GM18519 (cell line): ENCODE results near the gene NPPA.
"Not testable (repeated sequence)": the region's sequence is repeated elsewhere in the genome, so short reads cannot be mapped to it uniquely, and the experiment has no call there.

ENCODE experiments used
- ATAC-seq: cut with Tn5 transposase; IDR thresholded peaks from one replicate; pipeline ENCODE4 v1.9.1; 2021; ENCODE audit warnings: mild to moderate bottlenecking, moderate library complexity; ENCODE audit not compliant: unreplicated experiment, low FRiP score

The NPPA gene

DNA sequence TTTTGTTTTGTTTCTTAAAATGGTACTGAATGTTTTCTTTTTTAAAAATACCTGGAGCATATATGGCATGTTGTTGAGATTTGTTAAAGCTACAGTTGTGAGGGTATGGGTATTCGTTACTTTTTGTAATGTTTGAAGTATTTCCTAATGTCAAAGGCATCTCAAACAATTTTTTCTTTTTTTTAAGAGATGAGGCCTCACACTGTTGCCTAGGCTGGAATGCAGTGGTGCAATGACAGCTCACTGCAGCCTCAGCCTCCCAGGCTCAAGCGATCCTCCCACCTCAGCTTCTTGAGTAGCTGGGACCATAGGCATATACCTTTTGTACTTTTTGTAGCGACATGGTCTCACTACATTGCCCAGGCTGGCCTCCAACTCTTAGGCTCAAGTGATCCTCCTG is 25.5 kb downstream of the NPPA start:
- ATAC-seq: no peak

DNA sequence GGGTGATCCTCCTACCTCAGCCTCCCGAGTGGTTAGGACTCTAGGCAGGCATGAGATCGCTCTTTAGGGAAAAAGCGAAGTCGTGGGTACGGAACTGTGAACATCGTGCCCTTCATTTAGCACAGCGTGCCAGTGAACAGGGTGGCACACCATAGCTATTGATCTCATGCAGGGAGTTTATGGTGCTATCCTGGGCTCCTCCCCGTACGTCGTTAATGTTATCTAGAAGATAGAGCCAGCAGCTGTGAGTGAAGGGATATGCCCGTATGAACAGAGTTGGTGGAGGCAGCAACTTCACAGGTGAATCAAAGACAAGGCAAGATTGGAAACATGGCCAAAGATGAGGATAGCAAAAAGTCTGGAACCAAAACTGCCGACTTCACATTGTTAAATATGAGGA is 30.4 kb downstream of the NPPA start:
- ATAC-seq: no peak

DNA sequence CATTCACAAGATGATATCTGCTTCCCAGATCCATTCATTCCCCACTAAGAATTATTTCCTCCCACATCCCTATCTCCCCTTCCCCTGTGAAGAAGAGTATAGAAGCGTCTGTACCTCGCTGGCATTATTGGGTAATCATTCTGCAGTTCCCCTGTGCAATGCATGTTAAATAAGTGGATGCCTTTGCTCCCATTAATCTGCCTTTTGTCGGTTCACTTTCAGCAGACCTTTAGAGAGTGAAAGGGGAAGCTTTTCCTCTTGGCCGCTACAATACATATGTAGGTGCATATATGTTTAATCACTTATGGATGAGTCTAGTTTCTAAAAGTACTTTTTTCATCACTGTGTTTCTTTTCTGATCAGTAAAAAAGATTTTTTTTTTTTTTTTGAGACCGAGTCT is 34.6 kb downstream of the NPPA start:
- no peak for ATAC-seq

DNA sequence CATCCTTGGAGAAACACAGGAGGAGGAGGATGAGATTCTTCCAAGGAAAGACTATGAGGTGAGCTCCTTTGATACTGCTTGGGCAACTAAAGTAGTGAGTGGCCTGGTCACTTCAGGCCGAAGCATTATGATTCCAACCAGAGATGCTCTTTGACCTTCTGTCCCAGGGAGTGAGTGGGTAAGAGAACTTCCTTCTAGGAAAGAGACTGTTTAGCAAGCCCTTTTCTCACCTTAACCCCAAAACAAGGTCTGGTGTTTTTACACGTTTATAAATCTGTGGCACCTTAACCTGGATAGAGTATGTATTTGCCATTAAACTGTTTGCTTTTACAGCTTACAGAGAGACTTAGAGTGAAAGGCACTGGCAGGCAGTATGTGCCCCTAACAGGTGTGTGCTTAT is 40.5 kb downstream of the NPPA start:
- no peak for ATAC-seq

DNA sequence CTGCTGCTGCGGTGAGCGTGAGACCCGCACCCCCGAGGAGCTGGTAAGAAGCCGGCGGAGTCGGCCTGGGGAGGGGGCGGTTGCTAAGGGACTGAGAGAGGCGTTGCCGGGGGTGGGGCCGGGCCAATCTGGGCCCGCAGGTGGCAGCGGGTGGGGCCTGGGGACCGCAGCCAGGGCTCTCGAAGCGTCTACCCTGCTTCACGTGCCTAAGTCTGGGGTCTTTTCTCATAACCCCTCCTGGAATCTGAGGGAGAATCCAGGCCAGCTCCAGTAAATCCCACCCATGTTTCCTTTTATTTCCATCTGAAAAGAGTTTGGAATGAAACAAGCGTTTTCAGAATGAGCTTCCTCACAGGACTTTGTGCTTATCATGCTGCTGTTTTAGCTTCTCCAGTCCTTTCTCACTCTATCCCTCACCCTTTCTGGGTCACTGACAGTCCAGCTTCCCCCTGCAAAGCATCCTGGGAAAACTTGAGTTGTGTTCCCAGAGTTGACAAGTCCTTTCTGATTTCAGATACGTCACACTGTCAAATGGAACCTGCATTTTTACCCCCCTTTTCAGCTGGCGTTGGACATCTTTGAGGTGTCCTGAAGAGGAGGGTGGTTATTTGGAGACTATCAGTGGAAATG is 41.2 kb downstream of the NPPA start:
- ATAC-seq: peak; percentile 17

DNA sequence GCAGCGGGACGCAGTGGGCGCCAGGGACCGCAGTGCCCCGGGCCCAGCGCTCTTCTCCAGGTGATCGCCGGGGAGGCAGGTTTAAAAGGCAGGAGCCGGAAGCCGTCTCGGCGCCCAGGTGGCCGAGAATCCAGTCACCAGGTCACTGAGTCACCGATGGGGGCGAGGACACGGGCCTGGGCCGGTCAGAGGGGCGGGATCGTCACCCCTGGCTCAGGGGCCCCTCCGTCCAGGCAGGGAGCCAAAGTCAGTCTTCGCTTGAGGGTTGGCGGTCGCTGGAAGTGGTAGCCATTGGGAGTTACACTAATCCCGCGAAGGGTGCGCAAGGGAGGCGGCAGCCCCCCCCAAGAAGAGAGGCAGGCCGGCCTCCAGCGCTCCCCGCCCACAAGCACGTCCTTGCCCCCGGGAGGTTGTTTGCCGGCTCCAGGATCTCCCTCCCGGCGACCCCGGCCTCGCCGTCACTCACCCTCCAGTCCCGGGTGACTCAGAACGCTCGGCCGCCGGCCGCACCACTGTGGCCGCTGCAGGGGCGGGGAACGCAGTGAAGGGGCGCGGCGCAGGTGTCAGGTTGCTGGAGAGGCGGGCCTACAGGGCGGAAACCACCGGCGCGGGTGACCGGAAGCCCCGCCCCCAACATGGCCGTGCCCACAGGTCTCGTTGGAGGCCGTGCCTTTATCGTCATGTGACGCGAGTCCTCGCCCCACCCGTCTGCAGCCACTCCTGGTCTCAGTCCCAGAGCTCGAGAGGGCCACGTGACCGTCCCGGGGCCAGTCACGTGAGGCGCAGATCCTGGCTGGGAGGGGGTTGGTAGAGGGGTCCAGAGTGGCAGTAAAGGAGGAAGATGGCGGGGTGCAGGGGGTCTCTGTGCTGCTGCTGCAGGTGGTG is 41.9 kb downstream of the NPPA start, which contains the start of the genes CLCN6 and MTHFR:
TSS of gene CLCN6 (plus strand) at position 770 of the 885 bp plus-strand sequence. CDS start at position 842, 72 bp downstream.
TSS of gene MTHFR (minus strand) at position 543 of the 885 bp plus-strand sequence. CDS start 2,848 bp downstream, outside the sequence.
- ATAC-seq: peak; percentile 62

DNA sequence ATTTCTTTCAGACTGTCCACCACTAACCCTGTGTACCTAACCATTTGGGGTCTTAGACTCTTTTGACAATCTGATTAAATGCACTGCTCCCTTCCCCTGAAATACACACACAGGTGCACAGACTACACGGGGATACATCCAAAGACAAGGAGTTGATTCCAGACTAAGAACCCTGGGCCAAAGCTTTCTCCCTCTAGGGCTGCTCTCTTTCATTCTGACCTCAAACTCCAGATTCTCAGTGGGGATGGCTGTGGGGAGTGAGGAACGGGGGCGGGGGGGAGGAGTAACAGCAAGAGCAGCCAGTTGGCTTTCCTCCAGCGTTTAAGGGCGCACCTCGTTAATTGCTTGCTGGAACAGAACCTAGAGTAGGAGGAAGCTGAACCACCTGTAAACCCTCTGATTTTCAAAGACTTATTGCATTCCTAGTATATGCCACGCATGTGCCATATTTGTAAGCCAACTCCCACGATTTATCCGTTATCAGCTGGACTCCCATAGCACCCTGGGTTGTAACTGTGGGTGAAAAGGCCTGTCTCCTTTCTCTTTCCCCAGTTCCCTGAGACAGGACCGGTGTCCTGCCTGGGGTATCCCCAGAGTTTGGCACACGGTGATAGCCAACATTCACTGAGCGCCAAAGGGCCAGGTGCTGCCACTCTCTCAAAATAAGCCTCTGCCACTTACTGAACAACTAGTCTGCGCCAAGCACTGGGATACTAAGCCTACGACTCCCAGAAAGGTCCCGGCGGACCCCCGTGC is 42.7 kb downstream of the NPPA start:
- ATAC-seq: no peak

DNA sequence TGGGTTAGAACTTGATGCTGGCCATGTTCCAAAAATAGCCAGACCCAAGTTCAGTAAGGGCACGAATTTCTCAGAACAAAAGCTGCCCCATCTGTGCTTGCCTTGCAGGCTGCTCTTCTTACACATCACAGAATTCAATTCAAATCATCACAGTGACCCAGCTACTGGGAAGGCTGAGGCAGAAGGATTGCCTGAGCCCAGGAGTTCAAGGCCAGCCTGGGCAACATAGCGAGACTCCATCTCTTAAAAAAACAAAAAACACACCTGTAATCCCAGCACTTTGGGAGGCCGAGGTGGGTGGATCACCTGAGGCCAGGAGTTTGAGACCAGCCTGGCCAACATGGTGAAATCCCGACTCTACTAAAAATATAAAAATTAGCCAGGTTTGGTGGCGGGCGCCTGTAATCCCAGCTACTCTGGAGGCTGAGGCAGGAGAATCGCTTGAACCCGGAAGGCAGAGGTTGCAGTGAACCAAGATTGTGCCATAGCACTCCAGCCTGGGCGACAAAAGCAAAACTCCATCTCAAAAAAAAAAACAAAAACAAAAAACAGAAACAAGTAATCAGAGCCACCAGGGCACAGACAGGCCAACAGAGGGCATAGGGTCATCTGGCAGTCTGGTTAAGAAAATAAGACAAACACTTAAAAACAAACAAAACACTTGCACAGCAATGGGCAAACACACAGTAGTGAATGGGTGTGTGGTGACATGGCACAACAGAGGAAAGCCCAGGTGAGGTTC is 43.5 kb downstream of the NPPA start:
- ATAC-seq: not testable (repeated sequence)

DNA sequence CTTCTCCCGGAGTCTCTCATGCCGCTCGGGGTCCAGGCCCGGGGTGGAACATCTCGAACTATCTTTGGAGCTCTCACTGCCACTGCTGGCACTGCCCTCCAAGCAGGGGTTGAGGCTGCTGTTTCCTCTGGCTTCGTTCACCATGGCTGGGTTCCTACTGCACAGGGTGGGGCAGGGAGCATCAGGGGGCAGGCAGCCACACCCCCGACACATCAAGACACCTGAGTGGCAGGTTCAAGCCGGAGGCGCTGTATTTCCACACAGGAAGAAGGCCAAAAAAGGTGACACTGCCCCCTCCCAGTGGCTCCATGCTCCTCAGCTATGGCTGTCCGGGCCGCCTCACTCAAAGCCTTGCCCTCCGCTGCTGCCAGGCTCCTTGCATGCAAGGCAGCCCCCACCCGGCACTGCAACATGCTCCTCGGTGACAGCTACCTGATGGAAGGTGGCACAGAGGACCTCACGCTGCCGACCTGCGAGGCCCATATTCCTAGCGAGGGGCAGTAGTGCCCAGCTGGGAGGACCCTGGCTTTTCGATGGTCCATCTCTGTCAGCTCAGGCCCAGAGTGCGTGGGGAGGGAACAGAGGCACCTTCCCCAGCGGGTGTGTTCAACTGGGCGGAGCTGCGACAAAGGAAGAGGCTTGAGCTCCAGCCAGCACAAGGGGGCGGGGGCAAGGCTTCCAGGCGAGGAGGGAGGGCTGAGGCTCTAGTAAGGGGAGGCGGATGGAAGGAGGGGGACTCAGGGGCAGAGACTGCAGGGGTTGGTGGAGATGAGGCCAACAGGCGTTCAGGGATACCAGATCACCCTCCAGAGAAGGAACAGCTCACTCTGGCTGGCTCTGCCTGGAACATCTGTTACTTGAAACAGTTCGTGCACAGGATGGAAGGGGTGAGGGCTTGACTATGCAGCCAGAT is 44.4 kb downstream of the NPPA start:
- ATAC-seq: no peak

DNA sequence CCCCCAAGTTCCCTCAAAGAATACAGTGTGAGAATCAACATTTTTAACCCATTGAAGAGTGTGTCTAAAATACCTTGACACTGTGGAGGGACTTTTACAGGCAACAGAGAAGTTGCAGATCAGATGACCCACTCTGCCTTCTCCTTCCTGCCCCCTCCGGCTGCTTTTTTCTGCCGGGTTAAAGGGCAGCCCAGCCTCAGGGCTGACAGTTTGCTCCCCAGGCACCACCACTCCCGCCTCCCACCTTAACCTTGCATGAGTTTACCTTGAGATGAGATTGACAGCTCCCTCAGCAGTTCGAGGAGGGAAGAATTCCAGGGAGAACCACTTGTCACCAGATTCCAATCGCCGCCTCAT is 45.0 kb downstream of the NPPA start:
- ATAC-seq: no peak

DNA sequence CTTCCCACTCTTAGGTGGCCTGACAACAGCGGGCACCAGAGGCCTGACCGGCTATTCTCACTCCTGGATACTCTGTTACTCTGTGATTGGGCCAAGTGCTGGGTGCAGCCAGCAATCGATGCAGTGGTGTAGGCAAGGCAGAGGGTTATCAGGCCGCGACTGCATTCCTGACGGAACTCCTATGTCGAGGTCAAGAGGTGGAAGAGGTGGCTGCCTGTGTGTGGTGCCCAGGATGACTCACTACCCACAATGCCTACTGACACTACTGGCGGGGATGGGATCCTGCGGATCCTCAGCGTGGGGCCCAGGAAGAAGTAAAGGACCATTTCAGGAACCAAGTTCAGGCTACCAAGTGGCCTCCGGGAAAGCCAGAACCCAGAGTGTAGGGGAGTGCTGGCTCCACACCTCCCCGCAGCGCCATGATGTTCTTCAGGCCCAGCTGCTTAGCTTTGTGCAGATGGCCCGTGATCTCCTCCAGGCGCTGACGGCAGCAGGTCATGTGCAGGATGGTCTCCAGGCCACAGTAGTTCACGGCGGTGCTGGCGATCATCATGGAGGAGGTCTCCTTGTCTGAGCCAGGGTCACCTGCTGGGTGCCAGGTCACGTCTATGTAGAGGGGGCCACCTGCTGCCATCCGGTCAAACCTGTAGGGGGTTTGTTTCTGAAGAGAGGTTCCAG is 46.7 kb downstream of the NPPA start:
- no peak for ATAC-seq

DNA sequence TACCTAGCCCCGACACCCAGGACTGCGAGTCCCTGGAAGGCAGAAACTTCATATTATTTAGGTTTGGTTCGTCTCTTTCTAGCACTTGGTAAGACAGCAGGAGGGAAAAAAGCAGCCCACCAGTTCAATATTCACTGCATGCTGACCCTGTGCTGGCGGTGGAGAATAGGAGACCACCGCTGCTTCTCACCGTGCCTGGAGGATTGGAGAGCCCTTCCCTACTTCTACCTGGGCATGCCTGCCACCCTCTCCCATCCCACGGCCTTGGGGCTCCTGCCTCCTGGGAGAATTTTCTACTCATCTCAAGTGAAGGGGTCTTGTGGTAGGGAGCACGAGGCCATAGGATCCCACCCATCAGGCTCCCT is 47.2 kb downstream of the NPPA start:
- no peak for ATAC-seq

DNA sequence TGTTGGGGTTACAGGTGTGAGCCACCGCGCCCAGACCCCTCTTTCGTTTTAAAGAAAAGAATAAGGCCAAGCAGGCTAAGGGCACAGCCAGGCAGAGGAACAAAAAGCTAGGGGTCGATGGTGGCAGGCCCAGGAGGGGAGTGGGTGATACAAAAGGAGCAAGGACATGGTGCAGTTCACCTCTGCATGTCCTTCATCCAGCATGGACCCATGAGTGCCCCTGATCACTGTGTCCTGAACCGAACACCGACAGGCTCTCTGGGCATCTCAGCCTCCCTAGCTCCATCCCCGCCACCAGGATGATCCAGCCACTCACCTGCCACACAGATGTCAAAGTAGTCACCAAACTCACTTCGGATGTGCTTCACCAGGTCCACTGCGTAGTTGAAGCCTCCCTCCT is 47.7 kb downstream of the NPPA start:
- ATAC-seq: no peak

DNA sequence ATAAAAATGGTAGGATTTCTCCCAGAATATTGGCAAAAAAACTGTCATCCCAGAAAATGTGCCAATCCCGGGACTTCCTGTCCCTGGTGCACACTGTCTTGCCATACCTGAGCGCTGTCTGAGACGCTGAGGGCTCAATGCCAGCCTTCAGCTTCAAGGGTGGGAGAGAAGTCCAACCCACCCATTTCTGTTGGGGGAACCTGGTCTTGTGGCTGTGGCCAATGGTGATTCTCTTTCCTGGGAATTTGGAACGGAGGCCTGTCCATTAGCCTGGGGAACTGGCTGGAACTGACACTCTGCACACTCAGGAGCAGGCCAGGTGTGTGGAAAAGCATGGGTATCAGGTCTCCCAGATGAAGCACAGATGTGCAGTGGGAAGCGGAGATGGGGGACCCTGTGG is 48.5 kb downstream of the NPPA start:
- ATAC-seq: no peak

DNA sequence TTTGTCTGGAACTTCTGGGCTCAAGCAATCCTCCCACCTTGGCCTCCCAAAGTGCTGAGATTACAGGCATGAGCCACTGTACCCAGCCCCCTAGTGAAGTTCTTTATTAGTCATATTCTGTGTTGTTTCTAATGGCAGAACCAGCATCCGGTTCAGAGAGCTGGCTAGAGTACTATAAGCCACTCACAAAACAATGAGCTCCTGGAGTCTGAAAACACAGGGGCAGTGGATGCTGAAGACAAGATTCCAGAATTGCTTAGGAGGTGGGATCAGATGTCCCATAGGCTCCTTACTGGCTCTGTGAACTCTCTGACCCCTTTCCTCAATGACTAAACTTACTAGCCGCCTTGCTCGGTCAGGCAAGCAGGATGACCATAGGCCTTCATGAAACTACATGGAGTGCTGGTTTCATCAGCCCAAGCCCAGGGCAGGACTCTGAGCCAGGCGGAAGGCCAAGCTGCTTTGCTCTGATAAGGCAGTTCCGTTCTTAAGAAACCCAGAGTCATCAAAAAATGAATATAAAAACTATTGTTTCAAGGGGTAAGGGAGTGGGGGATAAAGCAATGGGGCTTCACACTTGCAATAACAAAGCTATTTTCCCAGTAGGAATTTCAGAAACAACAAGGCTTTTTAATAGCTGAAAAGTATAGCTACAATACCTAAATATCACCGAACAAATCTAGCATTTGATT is 49.9 kb downstream of the NPPA start:
- ATAC-seq: no peak

DNA sequence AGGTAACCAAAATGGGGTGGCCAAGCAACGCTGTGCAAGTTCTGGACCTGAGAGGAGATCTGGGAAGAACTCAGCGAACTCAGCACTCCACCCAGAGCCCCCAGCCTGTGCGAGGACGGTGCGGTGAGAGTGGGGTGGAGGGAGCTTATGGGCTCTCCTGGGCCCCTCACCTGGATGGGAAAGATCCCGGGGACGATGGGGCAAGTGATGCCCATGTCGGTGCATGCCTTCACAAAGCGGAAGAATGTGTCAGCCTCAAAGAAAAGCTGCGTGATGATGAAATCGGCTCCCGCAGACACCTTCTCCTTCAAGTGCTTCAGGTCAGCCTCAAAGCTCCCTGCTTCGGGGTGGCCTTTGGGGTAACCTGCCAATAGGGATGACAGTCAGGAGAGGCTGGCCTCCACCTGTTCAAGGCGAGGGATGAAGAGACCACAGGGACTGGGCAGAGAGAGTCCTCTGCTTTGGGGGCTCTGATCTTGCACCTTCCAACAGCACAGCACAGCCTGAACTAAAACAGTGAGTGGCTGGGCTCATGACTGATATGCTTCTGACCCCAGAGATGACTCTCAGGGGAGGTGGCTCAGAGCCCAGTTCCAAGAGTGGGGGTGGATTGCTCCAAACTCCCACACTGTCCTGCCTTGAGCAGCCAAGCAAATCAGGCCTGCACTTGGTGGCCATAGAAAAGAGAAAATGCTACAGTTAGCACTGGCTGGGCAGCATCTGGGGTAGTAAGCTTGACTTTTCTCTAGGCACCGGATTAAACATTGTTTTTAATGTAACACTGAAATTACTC is 51.4 kb downstream of the NPPA start:
- no peak for ATAC-seq
